GM06990 (cell line): ENCODE measurements around the gene SNRNP70.
A peak's percentile ranks its signal among the peaks of the same experiment; 100 is the strongest.
"Not testable (repeated sequence)": the region's sequence is repeated elsewhere in the genome, so short reads cannot be mapped to it uniquely, and the experiment has no call there.

ENCODE experiments used
- DNase-seq: peaks from one replicate; pipeline ENCODE4 v3.0.0-alpha.2; 2011; ENCODE audit not compliant: insufficient read length; ENCODE audit errors: extremely low read depth
- H3K27me3 ChIP-seq: replicated peaks from 2 replicates; pipeline ENCODE4 v1.6.0; 2011; ENCODE audit warnings: low read length; ENCODE audit not compliant: control insufficient read depth, insufficient read depth
- H3K36me3 ChIP-seq: 2 replicates; pipeline ENCODE4 v1.5.1; 2011; ENCODE audit warnings: low read length; ENCODE audit not compliant: control insufficient read depth, insufficient read depth
- H3K4me3 ChIP-seq: replicated peaks from 2 replicates; pipeline ENCODE4 v1.5.1; 2011; ENCODE audit warnings: low read depth, mild to moderate bottlenecking, control low read depth, low read length
- CTCF ChIP-seq: IDR thresholded peaks from 2 replicates; pipeline ENCODE4 v1.5.1; 2011; ENCODE audit warnings: low read length, control low read depth, mild to moderate bottlenecking, inconsistent platforms; ENCODE audit not compliant: insufficient read depth, poor library complexity, severe bottlenecking

The SNRNP70 gene

GRCh38 chr19:49119411-49120324 lies 34.4 kb downstream of the SNRNP70 start, which contains the start of gene PPFIA3:
TSS of gene PPFIA3 (plus strand) at chr19:49119544. CDS start at chr19:49127874, 8,330 bp downstream.
- DNase-seq, result no peak

GRCh38 chr19:49120325-49120683 lies 35.1 kb downstream of the SNRNP70 start:
- no peak for DNase-seq
- Histone ChIP-seq H3K4me3 (no peak overlapping the region), H3K27me3 (no peaks in the 10 kb centered on the region; the same call in 1 of the 2 replicates), H3K36me3 (no peaks in the 10 kb centered on the region)
- no peak for TF ChIP-seq CTCF

More at GRCh38 chr19:49119411-49120324, 34.4 kb downstream of the SNRNP70 start, which contains the start of gene PPFIA3:
- Histone ChIP-seq H3K27me3 (no peaks in the 10 kb centered on the region; the same call in 1 of the 2 replicates), H3K36me3 (no peaks in the 10 kb centered on the region), H3K4me3 (peak within 1 kb of the TSS; percentile 73)
- TF ChIP-seq CTCF, result no peak

GRCh38 chr19:49120868-49121267 lies 35.6 kb downstream of the SNRNP70 start:
- TF ChIP-seq CTCF, result no peak
- Histone ChIP-seq H3K27me3 (no peaks in the 10 kb centered on the region; the same call in 1 of the 2 replicates), H3K36me3 (no peaks in the 10 kb centered on the region), H3K4me3 (no peak overlapping the region)
- DNase-seq, result no peak

- H3K4me3 ChIP-seq, H3K27me3 ChIP-seq: not testable (repeated sequence)
These were observed 36.6 kb downstream of the SNRNP70 start for GRCh38 chr19:49121841-49122240.

GRCh38 chr19:49123285-49123684 lies 38.0 kb downstream of the SNRNP70 start:
- DNase-seq, H3K4me3 ChIP-seq, H3K36me3 ChIP-seq, H3K27me3 ChIP-seq: not testable (repeated sequence)

More at GRCh38 chr19:49121841-49122240, 36.6 kb downstream of the SNRNP70 start:
- DNase-seq, H3K36me3 ChIP-seq: not testable (repeated sequence)

GRCh38 chr19:49125025-49125731 lies 39.9 kb downstream of the SNRNP70 start:
- H3K4me3 ChIP-seq, result no peak overlapping the region
- no peaks in the 10 kb centered on the region; the same call in 1 of the 2 replicates for H3K27me3 ChIP-seq
- DNase-seq, result no peak
- no peaks in the 10 kb centered on the region for H3K36me3 ChIP-seq
- no peak for TF ChIP-seq CTCF
